ENCODE measurements around the gene RNF41. TPM values are rescaled to one million over a fixed set of nuclear protein-coding genes. Genes with fewer than 3 reads are reported as not detected.
A peak's percentile ranks its signal among the peaks of the same experiment; 100 is the strongest.

The RNF41 gene
- total RNA-seq, 1 donor from 2014 or later, result 86.0 TPM

- no peaks in the 10 kb centered on the region for H3K27me3 Mint-ChIP-seq
- H3K4me1 Mint-ChIP-seq, result peaks cover 40% of the 10 kb centered on the region
- H3K9me3 Mint-ChIP-seq, result no peaks in the 10 kb centered on the region
- peak overlapping the region; percentile 82 for H3K27ac Mint-ChIP-seq
- ATAC-seq (ENCODE audit: low read depth) (no peak), DNase-seq (no peak)
- ChIA-PET CTCF (interaction anchor here (0.5 to 6.4 kb wide), 13 partner anchors 19 to 458 kb away, joined by 3 to 80 read pairs (median 4); partner anchors contain the start of genes ESYT1, MYL6 and ZC3H10), POLR2A (interaction anchor here (0.6 to 5.7 kb wide), 15 partner anchors 9 to 450 kb away, joined by 3 to 116 read pairs (median 7); partner anchors contain the start of genes ANKRD52, COQ10A, ESYT1 and MYL6)
- TF ChIP-seq CTCF (IDR thresholded peaks at IDR 0.05), result no peak
- H3K4me3 Mint-ChIP-seq, result peak overlapping the region; percentile 88
- peaks cover 42% of the 10 kb centered on the region for H3K36me3 Mint-ChIP-seq (ENCODE audit: low read depth)
- intact Hi-C loops (cut with micrococcal nuclease), result no loop called here
Observed at GRCh38 chr12:56188131-56188777, 33.5 kb downstream of the RNF41 start.

GRCh38 chr12:56186957-56187356 is 34.8 kb downstream of the RNF41 start:
- Mint-ChIP-seq H3K4me1 (peaks cover 35% of the 10 kb centered on the region), H3K36me3 (ENCODE audit: low read depth) (peaks cover 50% of the 10 kb centered on the region), H3K9me3 (no peaks in the 10 kb centered on the region), H3K27ac (no peak overlapping the region), H3K4me3 (no peak overlapping the region), H3K27me3 (no peaks in the 10 kb centered on the region)
- CTCF ChIA-PET, result interaction anchor here (1.7 to 6.4 kb wide), 4 partner anchors 20 to 67 kb away, joined by 4 to 80 read pairs (median 48); partner anchors contain the start of genes ESYT1 and ZC3H10
- no peak for DNase-seq
- ATAC-seq (ENCODE audit: low read depth), result no peak
- intact Hi-C loops (cut with micrococcal nuclease), result no loop called here
- TF ChIP-seq CTCF (IDR thresholded peaks at IDR 0.05), result no peak
- POLR2A ChIA-PET, result interaction anchor here (0.7 to 5.7 kb wide), 5 partner anchors 28 to 69 kb away, joined by 3 to 116 read pairs (median 75); partner anchors contain the start of genes ESYT1, MYL6, RNF41 and RPL41

GRCh38 chr12:56178347-56178746 is 43.4 kb downstream of the RNF41 start:
- intact Hi-C loops (cut with micrococcal nuclease), result loop anchor here (2.0 kb wide), 1 partner anchor 16 kb away; no protein-coding TSS in a partner anchor
- H3K4me3 Mint-ChIP-seq, result no peak overlapping the region
- no peak for ATAC-seq (ENCODE audit: low read depth)
- no peaks in the 10 kb centered on the region for H3K9me3 Mint-ChIP-seq
- no peak for TF ChIP-seq CTCF (IDR thresholded peaks at IDR 0.05)
- ChIA-PET CTCF (no interaction called here), POLR2A (interaction anchor here (1.0 kb wide), 2 partner anchors 11 to 27 kb away, joined by 3 read pairs; partner anchors contain the start of gene SMARCC2)
- no peak overlapping the region for H3K27ac Mint-ChIP-seq
- H3K27me3 Mint-ChIP-seq, result no peaks in the 10 kb centered on the region
- H3K4me1 Mint-ChIP-seq, result no peaks in the 10 kb centered on the region
- peaks cover 85% of the 10 kb centered on the region for H3K36me3 Mint-ChIP-seq (ENCODE audit: low read depth)
- DNase-seq, result no peak

GRCh38 chr12:56172839-56173238 is 48.9 kb downstream of the RNF41 start:
- CTCF ChIA-PET, result no interaction called here
- intact Hi-C loops (cut with micrococcal nuclease), result no loop called here
- DNase-seq (no peak), ATAC-seq (ENCODE audit: low read depth) (no peak)
- Mint-ChIP-seq H3K27me3 (no peaks in the 10 kb centered on the region), H3K27ac (no peak overlapping the region), H3K4me3 (no peak overlapping the region), H3K9me3 (no peaks in the 10 kb centered on the region), H3K4me1 (no peaks in the 10 kb centered on the region), H3K36me3 (ENCODE audit: low read depth) (peaks cover 86% of the 10 kb centered on the region)
- POLR2A ChIA-PET, result no interaction called here
- TF ChIP-seq CTCF (IDR thresholded peaks at IDR 0.05), result no peak

- Mint-ChIP-seq H3K4me1 (no peaks in the 10 kb centered on the region), H3K4me3 (no peak overlapping the region), H3K36me3 (ENCODE audit: low read depth) (peaks cover 86% of the 10 kb centered on the region), H3K9me3 (no peaks in the 10 kb centered on the region), H3K27ac (no peak overlapping the region), H3K27me3 (no peaks in the 10 kb centered on the region)
- CTCF ChIA-PET, result interaction anchor here (1.1 kb wide), 1 partner anchor 174 kb away, joined by 3 read pairs; no protein-coding TSS in a partner anchor
- TF ChIP-seq CTCF (IDR thresholded peaks at IDR 0.05), result no peak
- ATAC-seq (ENCODE audit: low read depth), result no peak
- intact Hi-C loops (cut with micrococcal nuclease), result no loop called here
- POLR2A ChIA-PET, result interaction anchor here (0.6 kb wide), 1 partner anchor 12 kb away, joined by 3 read pairs; no protein-coding TSS in a partner anchor
- DNase-seq, result no peak
Observed at GRCh38 chr12:56169229-56169759, 52.4 kb downstream of the RNF41 start.

Data from activated B cell treated with CpG ODN at 0.5 μM for 24 hours (primary cell).